Ishikawa (cell line): ENCODE measurements around the gene CPT1C.

Source experiments
- EGR1 ChIP-seq: IDR thresholded peaks from 2 replicates; pipeline ENCODE4 v1.6.1; 2012
- EP300 ChIP-seq: IDR thresholded peaks from 2 replicates; pipeline ENCODE4 v1.6.1; 2012; ENCODE audit warnings: borderline replicate concordance
- MAX ChIP-seq: IDR thresholded peaks from 2 replicates; pipeline ENCODE4 v1.6.1; 2012
- RAD21 ChIP-seq: IDR thresholded peaks from 2 replicates; pipeline ENCODE4 v1.6.1; 2012; ENCODE audit warnings: low read depth
- REST ChIP-seq: IDR thresholded peaks from 2 replicates; pipeline ENCODE4 v1.6.1; 2012; ENCODE audit warnings: low read depth, mild to moderate bottlenecking
- TAF1 ChIP-seq: IDR thresholded peaks from 2 replicates; pipeline ENCODE4 v1.6.1; 2012; ENCODE audit warnings: low read depth, mild to moderate bottlenecking
- TEAD4 ChIP-seq: IDR thresholded peaks from 2 replicates; pipeline ENCODE4 v1.6.1; 2012
- USF1 ChIP-seq: IDR thresholded peaks from 2 replicates; pipeline ENCODE4 v1.6.1; 2012
- YY1 ChIP-seq: IDR thresholded peaks from 2 replicates; pipeline ENCODE4 v1.6.1; 2012; ENCODE audit warnings: low read depth

- TF ChIP-seq EGR1 (no peak), RAD21 (no peak), REST (no peak), TEAD4 (no peak), TAF1 (no peak), MAX (no peak), EP300 (no peak), USF1 (no peak), YY1 (no peak)
Observed at GRCh38 chr19:49667473-49667872, 23.4 kb upstream of the CPT1C start.
